ENCODE results near the gene AK9. TPM values are rescaled to one million over a fixed set of nuclear protein-coding genes. Genes with fewer than 3 reads are reported as not detected.
A peak's percentile ranks its signal among the peaks of the same experiment; 100 is the strongest.

AK9 gene
- polyA plus RNA-seq, 2 of the 4 experiments (the other 2 are of a cell fraction) = 2.2 to 4.7 TPM

- no peak for TF ChIP-seq NR3C1 (IDR thresholded peaks at IDR 0.05)
- TF ChIP-seq FOSL2 (IDR thresholded peaks at IDR 0.05) = no peak
- no peak for TF ChIP-seq FOSL2 (CRISPR knock-in tag; IDR thresholded peaks at IDR 0.05)
- no peak for TF ChIP-seq HOXA7 (CRISPR knock-in tag; IDR thresholded peaks at IDR 0.05)
These were observed 159.6 kb downstream of the AK9 start (continued) for GRCh38 chr6:109531446-109531845.

DNA sequence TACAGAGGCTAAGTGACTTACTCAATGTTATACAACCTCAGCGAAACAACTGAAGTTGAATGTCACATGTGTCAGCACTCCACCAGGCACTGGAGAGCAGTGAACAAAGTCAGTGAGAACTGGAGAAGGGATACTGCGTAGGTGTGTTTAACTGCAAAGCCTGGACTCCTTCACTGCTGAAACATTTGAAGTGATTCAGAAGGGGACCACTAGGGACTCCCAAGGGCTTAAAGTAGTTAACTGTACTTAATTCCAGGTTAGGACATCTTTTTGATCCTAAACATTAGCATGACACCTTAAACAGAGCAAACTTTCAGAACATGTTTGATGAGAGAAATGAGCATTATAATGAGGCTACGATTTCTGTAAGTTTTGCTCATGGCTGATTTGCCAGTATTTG is 163.0 kb downstream of the AK9 start:
- no peak overlapping the region for H3K4me2 ChIP-seq
- ChIA-PET CTCF (interaction anchor here (0.7 to 2.7 kb wide), 7 partner anchors 10 to 888 kb away, joined by 4 to 27 read pairs (median 4); no protein-coding TSS in a partner anchor), POLR2A (no interaction called here)
- DNase-seq (ENCODE audit: low read depth in 1 of 2, low spot score in 1 of 2) (peak; percentile 10 to 17), FAIRE-seq (no peak), ATAC-seq (peak; percentile 84 to 85)
- H3K9me3 ChIP-seq = peaks cover 3% of the 10 kb centered on the region; the same call in 2 of the 3 replicates
- H3K27ac ChIP-seq = no peak overlapping the region
- TF ChIP-seq, protein P1, sequence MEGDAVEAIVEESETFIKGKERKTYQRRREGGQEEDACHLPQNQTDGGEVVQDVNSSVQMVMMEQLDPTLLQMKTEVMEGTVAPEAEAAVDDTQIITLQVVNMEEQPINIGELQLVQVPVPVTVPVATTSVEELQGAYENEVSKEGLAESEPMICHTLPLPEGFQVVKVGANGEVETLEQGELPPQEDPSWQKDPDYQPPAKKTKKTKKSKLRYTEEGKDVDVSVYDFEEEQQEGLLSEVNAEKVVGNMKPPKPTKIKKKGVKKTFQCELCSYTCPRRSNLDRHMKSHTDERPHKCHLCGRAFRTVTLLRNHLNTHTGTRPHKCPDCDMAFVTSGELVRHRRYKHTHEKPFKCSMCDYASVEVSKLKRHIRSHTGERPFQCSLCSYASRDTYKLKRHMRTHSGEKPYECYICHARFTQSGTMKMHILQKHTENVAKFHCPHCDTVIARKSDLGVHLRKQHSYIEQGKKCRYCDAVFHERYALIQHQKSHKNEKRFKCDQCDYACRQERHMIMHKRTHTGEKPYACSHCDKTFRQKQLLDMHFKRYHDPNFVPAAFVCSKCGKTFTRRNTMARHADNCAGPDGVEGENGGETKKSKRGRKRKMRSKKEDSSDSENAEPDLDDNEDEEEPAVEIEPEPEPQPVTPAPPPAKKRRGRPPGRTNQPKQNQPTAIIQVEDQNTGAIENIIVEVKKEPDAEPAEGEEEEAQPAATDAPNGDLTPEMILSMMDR (IDR thresholded peaks at IDR 0.05) = no peak
- no peak for TF ChIP-seq CBX8 (IDR thresholded peaks at IDR 0.05)
- TF ChIP-seq MYC (IDR thresholded peaks at IDR 0.05; ENCODE audit: borderline replicate concordance, low read length) = no peak
- TF ChIP-seq HEYL (CRISPR knock-in tag; IDR thresholded peaks at IDR 0.05) = no peak
- TF ChIP-seq ESRRA (IDR thresholded peaks at IDR 0.05; ENCODE audit: borderline replicate concordance, low read length) = no peak
- TF ChIP-seq CHD4 (IDR thresholded peaks at IDR 0.05; ENCODE audit: borderline replicate concordance) = no peak
- TF ChIP-seq JUNB (IDR thresholded peaks at IDR 0.05) = no peak
- TF ChIP-seq ZNF302 (CRISPR knock-in tag; IDR thresholded peaks at IDR 0.05) = no peak
- TF ChIP-seq ZC3H11A (IDR thresholded peaks at IDR 0.05) = no peak
- TF ChIP-seq PHF8 (IDR thresholded peaks at IDR 0.05; ENCODE audit: borderline replicate concordance, low read depth) = no peak
- TF ChIP-seq FOXS1 (CRISPR knock-in tag; IDR thresholded peaks at IDR 0.05) = no peak
- no peak for TF ChIP-seq RNF2 (IDR thresholded peaks at IDR 0.05; ENCODE audit: borderline replicate concordance, low read depth)
- TF ChIP-seq EP300 (IDR thresholded peaks at IDR 0.05) = no peak
- no peak for TF ChIP-seq ZSCAN20 (CRISPR knock-in tag; IDR thresholded peaks at IDR 0.05)
- TF ChIP-seq SREBF2 (IDR thresholded peaks at IDR 0.05) = no peak
- 24% methylated on average over 3 of the region's 3 CpGs for WGBS (ENCODE audit: missing lambda C conversion rate)
- H3K4me3 ChIP-seq = no peak overlapping the region
- no peaks in the 10 kb centered on the region for H3K4me1 ChIP-seq

DNA sequence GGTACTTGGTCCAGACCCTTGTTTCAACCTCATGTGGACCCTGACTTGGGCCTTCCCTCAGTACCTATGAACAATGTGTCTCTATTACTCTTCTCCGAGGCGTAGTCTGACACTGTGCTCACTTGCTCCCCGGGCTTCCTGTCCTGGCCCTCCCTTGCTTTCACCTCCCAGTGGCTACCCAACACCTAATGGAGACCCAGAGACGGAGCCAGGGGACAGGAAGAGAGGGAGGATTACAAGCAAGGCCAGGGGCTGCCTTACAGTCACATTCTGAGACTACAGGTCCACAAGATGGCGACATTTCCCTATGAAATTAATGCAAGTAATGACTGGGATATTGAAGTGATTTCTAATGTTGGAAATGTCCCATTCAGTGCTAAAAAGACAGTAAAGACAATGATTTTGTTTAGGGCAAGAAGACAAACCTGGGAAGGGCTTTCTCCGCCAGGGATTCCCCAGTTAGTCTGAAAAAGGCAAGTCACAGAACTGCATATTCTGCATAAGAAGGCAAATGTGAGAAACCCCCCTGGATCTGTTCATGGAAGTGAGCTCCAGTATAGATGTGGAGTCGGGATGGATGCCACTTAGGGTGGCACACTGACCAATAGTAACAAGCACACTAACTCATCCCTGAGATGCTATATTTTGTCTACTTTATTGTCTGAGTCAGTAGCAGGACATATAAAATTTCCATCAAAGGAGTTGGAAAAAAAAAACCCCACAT is 163.9 kb downstream of the AK9 start:
- FAIRE-seq (no peak), DNase-seq (ENCODE audit: low read depth in 1 of 2, low spot score in 1 of 2) (peak; percentile 33 to 63), ATAC-seq (peak; percentile 95 to 97)
- Histone ChIP-seq H3K27ac (no peak overlapping the region), H3K4me2 (no peak overlapping the region), H3K9me3 (peaks cover 3% of the 10 kb centered on the region; the same call in 2 of the 3 replicates), H3K4me3 (no peak overlapping the region), H3K4me1 (no peaks in the 10 kb centered on the region)
- CTCF ChIA-PET = interaction anchor here (0.7 to 2.7 kb wide), 10 partner anchors 9 to 889 kb away, joined by 3 to 27 read pairs (median 4); no protein-coding TSS in a partner anchor
- POLR2A ChIA-PET = no interaction called here
- no peak for TF ChIP-seq CBX8 (IDR thresholded peaks at IDR 0.05)
- peak; percentile 60 for TF ChIP-seq SMC3 (IDR thresholded peaks at IDR 0.05)
- TF ChIP-seq RAD21 (conservative IDR thresholded peaks at IDR 0.05 in 1 of 2, IDR thresholded peaks at IDR 0.05 in 1 of 2) = peak; percentile 71 to 72
- TF ChIP-seq POLR2AphosphoS2 (conservative IDR thresholded peaks at IDR 0.05; ENCODE audit: low read length) = no peak
- TF ChIP-seq, protein P1 (IDR thresholded peaks at IDR 0.05) = peak; percentile 59
- 19% methylated on average over 7 of the region's 7 CpGs for WGBS (ENCODE audit: missing lambda C conversion rate)

All from A549 (cell line).